GM18951 (cell line): ENCODE results near the gene KIF3C.
"Not testable (repeated sequence)": the region's sequence is repeated elsewhere in the genome, so short reads cannot be mapped to it uniquely, and the experiment has no call there.

Source experiments
- POLR2A ChIP-seq: IDR thresholded peaks from 4 replicates; pipeline ENCODE4 v1.6.1; 2011; ENCODE audit warnings: mild to moderate bottlenecking; ENCODE audit not compliant: insufficient read length, insufficient read depth; ENCODE audit errors: extremely low read depth
- in situ Hi-C: fragments of 300-500 bp; cut with MboI; formaldehyde crosslinking; loops from one replicate; pipeline ENCODE4 v1.12.0; 2022; ENCODE audit warnings: low sequenced_read_pairs, mixed read lengths, inconsistent platforms; ENCODE audit not compliant: unreplicated experiment

KIF3C gene

GRCh38 chr2:25929789-25930473 is 52.4 kb downstream of the KIF3C start:
- in situ Hi-C loops, result loop anchor here (25.0 kb wide), 1 partner anchor 782 kb away; no protein-coding TSS in a partner anchor
- no peak for TF ChIP-seq POLR2A

GRCh38 chr2:25928668-25929067 is 53.6 kb downstream of the KIF3C start:
- in situ Hi-C loops, result loop anchor here (25.0 kb wide), 1 partner anchor 784 kb away; no protein-coding TSS in a partner anchor
- TF ChIP-seq POLR2A, result no peak

DNA sequence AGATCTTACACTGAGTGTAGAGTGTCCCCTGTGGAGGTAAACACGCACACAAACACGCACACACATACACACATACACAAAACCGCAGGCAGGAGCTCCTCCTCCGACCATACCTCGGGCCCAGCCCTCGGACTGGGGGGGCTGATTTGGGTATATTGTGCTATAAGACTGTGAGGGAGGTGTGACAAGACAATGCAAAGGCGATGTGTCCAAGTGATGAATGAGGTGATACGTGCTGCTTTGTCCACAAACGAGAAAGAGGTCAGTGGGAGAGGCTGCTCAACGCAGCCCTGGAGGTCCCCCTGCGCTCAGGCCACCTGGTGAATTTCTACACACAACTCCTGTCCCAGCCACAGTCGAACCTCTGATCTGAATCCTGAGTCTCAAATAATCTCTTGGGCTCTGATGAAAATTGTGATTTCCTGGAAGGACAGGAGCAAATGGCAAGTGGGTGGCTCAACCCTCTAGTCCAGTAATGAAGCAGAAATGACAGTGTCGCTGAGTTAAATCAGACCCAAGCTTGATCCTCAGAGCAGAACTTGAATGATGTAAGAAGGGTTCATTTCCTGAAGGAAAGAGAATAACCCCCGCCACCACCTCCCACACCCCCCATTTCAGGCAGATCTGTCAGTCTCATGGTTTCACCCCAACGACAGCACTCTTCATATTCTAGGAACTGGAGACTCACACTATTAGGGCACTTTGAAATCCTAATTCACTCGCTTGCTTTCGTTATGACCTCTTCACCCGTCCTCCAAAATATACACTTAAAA is 55.1 kb downstream of the KIF3C start:
- no peak for TF ChIP-seq POLR2A
- in situ Hi-C loops, result loop anchor here (25.0 kb wide), 1 partner anchor 785 kb away; no protein-coding TSS in a partner anchor

- no peak for TF ChIP-seq POLR2A
- in situ Hi-C loops, result no loop called here
Observed at GRCh38 chr2:25922501-25922900, 59.8 kb downstream of the KIF3C start.

- in situ Hi-C loops, result no loop called here
Observed at GRCh38 chr2:25920786-25921415, 61.4 kb downstream of the KIF3C start.

DNA sequence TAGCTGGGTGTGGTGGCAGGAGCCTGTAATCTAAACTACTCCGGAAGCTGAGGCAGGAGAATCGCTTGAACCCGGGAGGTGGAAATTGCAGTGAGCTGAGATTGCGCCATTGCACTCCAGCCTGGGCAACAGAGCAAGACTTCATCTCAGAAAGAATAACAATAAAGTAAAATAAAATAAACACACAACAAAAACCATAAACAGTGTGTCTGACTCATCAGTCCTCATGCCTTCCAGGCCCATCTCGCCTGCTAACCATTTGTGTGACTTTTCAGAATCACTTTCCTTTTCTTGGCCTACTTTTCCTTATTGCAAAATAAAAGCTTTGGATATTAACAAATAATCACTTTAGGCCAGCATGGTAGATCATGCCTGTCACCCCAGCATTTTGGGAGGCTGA is 62.0 kb downstream of the KIF3C start:
- no peak for TF ChIP-seq POLR2A
- in situ Hi-C loops, result no loop called here

More at GRCh38 chr2:25920786-25921415, 61.4 kb downstream of the KIF3C start:
- TF ChIP-seq POLR2A, result no peak

DNA sequence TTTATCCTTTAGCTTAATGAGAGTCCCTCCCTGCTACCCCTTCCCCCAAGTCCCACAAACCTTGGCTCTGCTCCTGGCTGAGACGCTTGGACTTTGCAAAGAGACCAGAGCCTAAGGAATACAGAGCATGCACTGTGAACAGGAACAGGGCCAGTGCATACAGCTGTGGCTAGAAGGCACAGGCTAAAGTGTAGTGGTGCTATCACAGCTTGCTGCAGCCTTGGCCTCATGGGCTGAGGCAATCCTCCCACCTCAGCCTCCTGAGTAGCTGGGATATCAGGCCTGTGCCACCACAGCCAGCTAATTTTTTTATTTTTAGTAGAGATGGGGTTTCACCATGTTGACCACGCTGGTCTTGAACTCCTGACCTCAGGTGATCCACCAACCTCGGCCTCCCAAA is 64.5 kb downstream of the KIF3C start:
- in situ Hi-C loops, result no loop called here
- no peak for TF ChIP-seq POLR2A

GRCh38 chr2:25917411-25917810 is 64.9 kb downstream of the KIF3C start:
- in situ Hi-C loops, result not testable (repeated sequence)

- in situ Hi-C loops, result not testable (repeated sequence)
Observed at GRCh38 chr2:25915944-25916772, 66.1 kb downstream of the KIF3C start.

DNA sequence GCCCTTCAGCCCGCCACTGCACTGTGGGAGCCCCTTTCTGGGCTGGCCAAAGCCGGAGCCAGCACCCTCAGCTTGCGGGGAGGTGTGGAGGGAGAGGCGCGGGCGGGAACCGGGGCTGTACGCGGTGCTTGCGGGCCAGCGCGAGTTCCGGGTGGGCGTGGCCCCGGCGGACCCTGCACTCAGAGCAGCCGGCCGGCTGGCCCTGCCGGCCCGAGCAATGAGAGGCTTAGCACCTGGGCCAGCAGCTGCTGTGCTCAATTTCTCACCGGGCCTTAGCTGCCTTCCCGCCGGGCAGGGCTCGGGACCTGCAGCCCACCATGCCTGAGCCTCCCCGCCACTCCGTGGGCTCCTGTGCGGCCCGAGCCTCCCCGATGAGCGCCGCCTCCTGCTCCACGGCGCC is 66.9 kb downstream of the KIF3C start:
- in situ Hi-C loops, result not testable (repeated sequence)

- in situ Hi-C loops, result not testable (repeated sequence)
Observed at GRCh38 chr2:25913696-25913973, 68.7 kb downstream of the KIF3C start.

GRCh38 chr2:25912851-25913695 is 69.2 kb downstream of the KIF3C start:
- in situ Hi-C loops, result no loop called here
- no peak for TF ChIP-seq POLR2A

- in situ Hi-C loops, result not testable (repeated sequence)
Observed at GRCh38 chr2:25909574-25909973, 72.7 kb downstream of the KIF3C start.
